ENCODE results near the gene IHH.

IHH gene

DNA sequence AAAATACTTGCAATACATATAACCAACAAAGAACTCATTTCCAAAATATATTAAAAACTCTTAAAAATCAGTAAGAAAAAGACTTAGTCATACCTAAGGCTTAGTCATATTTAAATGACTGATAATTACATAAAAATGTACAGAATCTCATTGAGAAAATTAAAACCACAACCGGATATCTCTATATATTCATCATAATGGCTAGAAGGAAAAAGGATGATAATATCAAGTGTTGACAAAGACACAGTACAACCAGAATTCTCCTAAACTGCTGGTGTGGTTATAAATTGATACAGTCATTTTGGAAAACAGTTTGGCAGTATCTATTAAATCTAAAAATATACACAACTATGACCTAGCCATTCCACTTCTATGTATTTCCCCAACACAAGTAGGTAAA lies 27.1 kb upstream of the IHH start:
- H3K27me3 ChIP-seq (ENCODE audit: control insufficient read depth, insufficient read depth, low read length): no peaks in the 10 kb centered on the region
- no peaks in the 10 kb centered on the region for H3K9me3 ChIP-seq (ENCODE audit: control insufficient read depth, insufficient read depth, low read length)
- no peak overlapping the region for H3K27ac ChIP-seq (ENCODE audit: low read depth, low read length)
- no peak overlapping the region for H3K4me3 ChIP-seq (ENCODE audit: low read depth, low read length)
- H3K4me1 ChIP-seq (ENCODE audit: control insufficient read depth, insufficient read depth, low read length): no peaks in the 10 kb centered on the region; the same call in none of the 2 replicates
- H3K36me3 ChIP-seq (ENCODE audit: control insufficient read depth, insufficient read depth, low read length): no peaks in the 10 kb centered on the region
- H3K9ac ChIP-seq (ENCODE audit: low read depth, low read length): no peak overlapping the region

DNA sequence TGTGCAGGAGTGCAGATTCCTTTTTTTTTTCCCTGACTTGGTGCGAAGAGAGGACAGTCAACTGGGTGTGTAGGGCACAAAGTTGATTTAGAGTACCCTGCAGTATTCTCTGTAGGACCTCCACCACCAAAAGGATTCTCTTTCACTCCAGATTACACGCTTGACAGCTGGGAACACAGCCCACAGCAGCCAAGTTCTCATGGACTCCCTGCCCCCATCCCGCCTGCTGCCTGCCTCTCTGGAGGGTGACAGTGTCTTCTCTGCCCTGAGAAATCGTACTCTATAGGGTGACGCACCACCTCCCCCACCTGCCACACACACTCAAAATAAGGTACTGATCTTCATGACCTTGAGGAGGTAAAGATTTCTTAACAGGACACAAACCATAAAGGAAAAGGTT lies 26.6 kb upstream of the IHH start:
- Histone ChIP-seq H3K27ac (ENCODE audit: low read depth, low read length) (no peak overlapping the region), H3K4me1 (ENCODE audit: control insufficient read depth, insufficient read depth, low read length) (no peaks in the 10 kb centered on the region; the same call in none of the 2 replicates)

DNA sequence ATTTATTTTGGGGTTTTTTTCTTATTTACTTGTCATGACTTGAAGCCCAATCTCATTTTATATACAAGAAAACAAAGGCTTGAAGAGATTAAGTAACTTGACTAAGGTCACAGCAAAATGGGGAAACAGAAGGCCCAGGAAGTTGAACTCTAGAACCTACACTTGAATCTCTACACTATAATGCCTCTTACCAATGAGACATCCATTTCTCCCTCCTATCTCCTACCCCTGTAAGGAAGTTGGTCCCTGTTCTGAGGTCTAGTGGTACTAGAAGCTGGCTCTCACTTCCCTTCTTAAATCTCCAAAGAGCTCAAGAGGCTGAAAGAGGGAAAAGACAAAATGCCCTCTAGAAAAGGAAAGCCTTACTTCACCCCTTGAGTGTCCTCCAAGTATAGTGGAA lies 25.5 kb upstream of the IHH start:
- no peak overlapping the region for H3K9ac ChIP-seq (ENCODE audit: low read depth, low read length)
- H3K27me3 ChIP-seq (ENCODE audit: control insufficient read depth, insufficient read depth, low read length): peaks cover 2% of the 10 kb centered on the region; the same call in 1 of the 2 replicates
- H3K27ac ChIP-seq (ENCODE audit: low read depth, low read length): no peak overlapping the region
- no peaks in the 10 kb centered on the region; the same call in none of the 2 replicates for H3K4me1 ChIP-seq (ENCODE audit: control insufficient read depth, insufficient read depth, low read length)
- no peak overlapping the region for H3K4me3 ChIP-seq (ENCODE audit: low read depth, low read length)
- H3K9me3 ChIP-seq (ENCODE audit: control insufficient read depth, insufficient read depth, low read length): no peaks in the 10 kb centered on the region
- no peaks in the 10 kb centered on the region for H3K36me3 ChIP-seq (ENCODE audit: control insufficient read depth, insufficient read depth, low read length)

More for the DNA sequence above, 26.6 kb upstream of the IHH start:
- H3K27me3 ChIP-seq (ENCODE audit: control insufficient read depth, insufficient read depth, low read length): no peaks in the 10 kb centered on the region
- H3K9ac ChIP-seq (ENCODE audit: low read depth, low read length): no peak overlapping the region
- no peak overlapping the region for H3K4me3 ChIP-seq (ENCODE audit: low read depth, low read length)
- H3K36me3 ChIP-seq (ENCODE audit: control insufficient read depth, insufficient read depth, low read length): no peaks in the 10 kb centered on the region
- no peaks in the 10 kb centered on the region for H3K9me3 ChIP-seq (ENCODE audit: control insufficient read depth, insufficient read depth, low read length)

DNA sequence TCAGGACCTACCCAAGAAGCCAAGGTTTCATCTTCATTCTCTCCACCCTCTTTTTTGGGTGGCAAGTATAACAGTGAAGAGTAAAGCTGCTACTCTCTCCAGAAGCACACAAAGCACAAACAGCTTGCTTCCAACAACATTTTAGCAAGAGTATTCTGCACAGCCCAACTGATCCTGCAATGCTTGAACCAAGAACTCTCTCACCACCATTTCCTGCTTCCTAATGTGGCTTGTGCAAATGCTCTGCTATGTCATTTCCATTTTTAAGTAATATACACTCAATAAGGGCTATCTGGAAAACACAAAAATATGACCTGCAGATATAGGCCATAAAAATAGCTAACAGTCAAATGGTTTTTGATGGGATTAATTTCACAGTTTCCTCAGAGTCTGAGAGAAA lies 24.1 kb upstream of the IHH start:
- no peak overlapping the region for H3K4me3 ChIP-seq (ENCODE audit: low read depth, low read length)
- H3K27ac ChIP-seq (ENCODE audit: low read depth, low read length): no peak overlapping the region
- no peaks in the 10 kb centered on the region for H3K9me3 ChIP-seq (ENCODE audit: control insufficient read depth, insufficient read depth, low read length)
- peaks cover 2% of the 10 kb centered on the region; the same call in 1 of the 2 replicates for H3K27me3 ChIP-seq (ENCODE audit: control insufficient read depth, insufficient read depth, low read length)
- no peaks in the 10 kb centered on the region; the same call in 1 of the 2 replicates for H3K4me1 ChIP-seq (ENCODE audit: control insufficient read depth, insufficient read depth, low read length)
- no peaks in the 10 kb centered on the region for H3K36me3 ChIP-seq (ENCODE audit: control insufficient read depth, insufficient read depth, low read length)
- H3K9ac ChIP-seq (ENCODE audit: low read depth, low read length): no peak overlapping the region

DNA sequence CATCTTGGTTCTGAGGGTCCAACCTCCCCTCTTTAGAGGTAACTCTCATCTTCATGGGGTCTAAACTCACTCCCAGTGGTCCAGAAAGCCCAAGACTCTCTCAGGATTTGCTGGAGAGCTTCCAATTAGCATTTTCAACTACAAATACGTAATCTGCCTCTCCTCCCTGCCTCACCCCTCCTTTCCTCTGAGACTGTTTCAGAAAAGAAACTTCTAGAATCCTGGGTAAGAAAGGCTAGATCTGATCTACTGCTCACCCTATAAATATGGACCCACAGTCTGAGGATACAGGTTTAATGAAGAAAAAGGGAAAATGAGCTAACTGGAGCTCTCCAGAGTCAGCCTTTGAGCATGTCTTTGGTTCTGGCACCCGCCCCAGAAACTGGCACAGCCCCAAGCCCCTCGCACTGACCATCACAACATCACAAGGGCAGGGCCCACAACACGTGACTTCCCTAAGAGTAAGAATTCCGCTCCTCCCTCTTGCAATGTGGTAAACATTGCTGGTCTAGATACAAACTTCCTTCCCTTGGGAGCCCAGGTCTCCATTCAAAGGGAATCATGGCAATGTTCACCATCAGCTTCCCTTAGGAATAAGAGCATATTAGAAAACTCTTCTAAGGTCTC lies 21.7 kb upstream of the IHH start:
- Histone ChIP-seq H3K27ac (ENCODE audit: low read depth, low read length) (no peak overlapping the region), H3K4me3 (ENCODE audit: low read depth, low read length) (no peak overlapping the region), H3K36me3 (ENCODE audit: control insufficient read depth, insufficient read depth, low read length) (peaks cover 3% of the 10 kb centered on the region), H3K4me1 (ENCODE audit: control insufficient read depth, insufficient read depth, low read length) (no peaks in the 10 kb centered on the region; the same call in 1 of the 2 replicates), H3K27me3 (ENCODE audit: control insufficient read depth, insufficient read depth, low read length) (peaks cover 2% of the 10 kb centered on the region; the same call in 1 of the 2 replicates), H3K9me3 (ENCODE audit: control insufficient read depth, insufficient read depth, low read length) (no peaks in the 10 kb centered on the region), H3K9ac (ENCODE audit: low read depth, low read length) (no peak overlapping the region)

DNA sequence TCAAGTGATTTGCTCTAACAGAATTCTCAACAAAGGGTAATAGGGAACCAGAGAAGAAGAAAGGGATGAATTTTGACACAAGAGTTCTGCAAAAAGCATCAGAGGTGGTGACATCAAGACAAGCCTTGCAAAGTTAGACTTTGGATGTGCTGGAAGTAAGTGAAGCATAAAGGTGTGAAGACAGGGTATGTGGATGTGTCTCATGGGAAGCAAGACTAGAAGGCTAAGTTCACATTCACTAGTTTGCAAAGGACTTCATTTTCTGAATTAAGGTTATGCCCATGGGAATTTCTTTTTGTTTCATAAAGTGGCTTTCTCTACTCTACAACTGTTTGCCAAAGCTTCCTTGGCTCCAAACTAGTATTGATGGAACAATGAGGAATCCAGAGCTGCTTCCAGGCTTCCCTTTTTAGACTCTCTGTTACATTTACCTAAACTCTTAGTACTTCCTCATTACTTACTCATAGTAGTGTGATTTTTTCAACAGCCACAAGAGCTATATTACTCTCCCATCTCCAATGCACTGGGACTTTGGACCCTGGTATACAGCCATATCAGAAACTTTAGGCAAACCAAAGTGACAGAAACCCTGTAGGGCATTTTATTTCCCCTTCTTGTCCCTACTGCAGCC lies 21.1 kb upstream of the IHH start:
- H3K36me3 ChIP-seq (ENCODE audit: control insufficient read depth, insufficient read depth, low read length): peaks cover 10% of the 10 kb centered on the region
- peaks cover 2% of the 10 kb centered on the region; the same call in 1 of the 2 replicates for H3K27me3 ChIP-seq (ENCODE audit: control insufficient read depth, insufficient read depth, low read length)
- no peaks in the 10 kb centered on the region for H3K9me3 ChIP-seq (ENCODE audit: control insufficient read depth, insufficient read depth, low read length)
- no peak overlapping the region for H3K4me3 ChIP-seq (ENCODE audit: low read depth, low read length)
- H3K27ac ChIP-seq (ENCODE audit: low read depth, low read length): no peak overlapping the region
- H3K4me1 ChIP-seq (ENCODE audit: control insufficient read depth, insufficient read depth, low read length): no peaks in the 10 kb centered on the region
- H3K9ac ChIP-seq (ENCODE audit: low read depth, low read length): no peak overlapping the region

DNA sequence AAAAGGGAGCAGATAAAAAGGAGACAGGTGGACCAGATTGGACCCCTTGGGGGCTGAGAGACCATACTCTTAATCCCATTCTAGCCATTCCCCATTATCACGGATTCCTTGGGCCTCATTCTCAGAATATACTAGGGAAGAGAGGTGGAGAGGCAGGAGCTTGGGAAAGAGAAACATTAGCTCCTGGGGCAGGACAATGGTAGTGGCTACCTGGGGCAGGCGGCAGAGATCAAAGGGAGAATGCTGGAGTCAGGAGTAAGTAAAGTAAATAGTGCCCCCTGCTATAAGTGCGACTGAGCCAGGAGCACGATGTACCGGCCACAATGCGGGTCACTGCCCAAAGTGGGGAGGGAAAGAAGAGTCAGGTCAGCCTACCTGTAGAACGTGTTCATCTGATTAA lies 20.4 kb upstream of the IHH start:
- no peaks in the 10 kb centered on the region for H3K9me3 ChIP-seq (ENCODE audit: control insufficient read depth, insufficient read depth, low read length)
- no peaks in the 10 kb centered on the region for H3K4me1 ChIP-seq (ENCODE audit: control insufficient read depth, insufficient read depth, low read length)

DNA sequence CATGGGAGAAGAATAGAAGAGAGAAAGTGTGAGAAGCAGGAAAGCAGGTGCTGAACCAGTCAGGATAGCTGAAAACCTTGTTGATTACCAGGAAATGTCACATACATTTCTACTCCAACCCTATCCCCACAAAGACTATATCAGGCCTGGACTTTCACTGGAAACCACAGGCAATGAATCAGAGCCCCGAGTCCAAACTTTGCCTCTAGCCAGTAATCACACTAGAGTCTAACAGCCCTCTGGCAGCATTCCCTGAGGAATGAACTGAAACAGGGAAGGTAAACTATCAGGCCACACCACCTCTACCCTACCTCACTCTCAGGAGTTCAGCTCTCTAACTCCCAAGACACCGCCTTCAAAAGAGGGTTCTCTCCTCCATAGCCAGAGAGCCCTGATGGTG lies 18.7 kb upstream of the IHH start:
- Histone ChIP-seq H3K36me3 (ENCODE audit: control insufficient read depth, insufficient read depth, low read length) (peaks cover 15% of the 10 kb centered on the region), H3K27me3 (ENCODE audit: control insufficient read depth, insufficient read depth, low read length) (peaks cover 2% of the 10 kb centered on the region; the same call in 1 of the 2 replicates), H3K9ac (ENCODE audit: low read depth, low read length) (no peak overlapping the region), H3K4me1 (ENCODE audit: control insufficient read depth, insufficient read depth, low read length) (no peaks in the 10 kb centered on the region), H3K9me3 (ENCODE audit: control insufficient read depth, insufficient read depth, low read length) (no peaks in the 10 kb centered on the region), H3K4me3 (ENCODE audit: low read depth, low read length) (no peak overlapping the region), H3K27ac (ENCODE audit: low read depth, low read length) (no peak overlapping the region)

More for the DNA sequence above, 20.4 kb upstream of the IHH start:
- Histone ChIP-seq H3K27ac (ENCODE audit: low read depth, low read length) (no peak overlapping the region), H3K36me3 (ENCODE audit: control insufficient read depth, insufficient read depth, low read length) (peaks cover 11% of the 10 kb centered on the region), H3K27me3 (ENCODE audit: control insufficient read depth, insufficient read depth, low read length) (peaks cover 2% of the 10 kb centered on the region; the same call in 1 of the 2 replicates), H3K4me3 (ENCODE audit: low read depth, low read length) (no peak overlapping the region), H3K9ac (ENCODE audit: low read depth, low read length) (no peak overlapping the region)

DNA sequence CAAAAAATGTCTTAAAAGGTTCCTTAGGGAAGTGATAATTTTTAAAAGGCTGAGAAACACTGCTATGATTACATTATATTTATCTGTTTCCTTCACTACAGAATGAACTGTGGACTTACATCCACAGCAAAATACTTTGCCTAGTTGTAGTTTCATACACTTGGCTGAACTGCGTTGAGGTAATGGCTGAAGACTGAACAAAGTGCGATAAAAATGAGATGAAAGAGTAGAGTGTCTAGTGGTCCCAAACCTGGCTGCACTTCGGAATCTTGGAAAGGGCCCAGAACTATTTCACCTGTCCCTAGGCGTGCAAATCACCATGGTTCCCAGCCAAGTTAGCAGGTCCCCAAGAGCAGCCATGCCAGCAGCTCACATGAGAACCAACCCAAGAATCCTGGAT lies 18.2 kb upstream of the IHH start:
- Histone ChIP-seq H3K4me1 (ENCODE audit: control insufficient read depth, insufficient read depth, low read length) (no peaks in the 10 kb centered on the region; the same call in 1 of the 2 replicates), H3K27me3 (ENCODE audit: control insufficient read depth, insufficient read depth, low read length) (peaks cover 2% of the 10 kb centered on the region; the same call in 1 of the 2 replicates), H3K36me3 (ENCODE audit: control insufficient read depth, insufficient read depth, low read length) (peaks cover 15% of the 10 kb centered on the region), H3K27ac (ENCODE audit: low read depth, low read length) (no peak overlapping the region), H3K4me3 (ENCODE audit: low read depth, low read length) (no peak overlapping the region), H3K9ac (ENCODE audit: low read depth, low read length) (no peak overlapping the region), H3K9me3 (ENCODE audit: control insufficient read depth, insufficient read depth, low read length) (no peaks in the 10 kb centered on the region)

DNA sequence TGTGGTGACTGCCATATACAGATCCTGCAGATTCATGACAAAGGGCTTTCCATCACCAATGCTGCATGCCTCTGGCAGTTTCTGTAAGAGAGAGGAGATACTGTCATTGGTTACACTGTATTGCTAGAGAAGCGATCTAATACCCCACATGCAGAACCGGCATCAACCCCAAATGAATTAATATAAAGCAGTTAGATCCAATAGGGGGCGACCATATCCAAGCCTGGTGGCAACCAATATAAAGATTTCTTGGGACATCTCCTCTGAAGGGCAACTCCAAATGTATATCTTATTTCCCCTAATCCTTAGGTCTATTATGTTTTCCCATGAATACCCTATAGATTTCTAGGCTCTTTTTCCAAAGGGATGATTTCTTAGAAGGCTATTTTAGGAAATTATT lies 17.4 kb upstream of the IHH start:
- no peak overlapping the region for H3K27ac ChIP-seq (ENCODE audit: low read depth, low read length)
- peaks cover 2% of the 10 kb centered on the region; the same call in 1 of the 2 replicates for H3K27me3 ChIP-seq (ENCODE audit: control insufficient read depth, insufficient read depth, low read length)
- H3K9ac ChIP-seq (ENCODE audit: low read depth, low read length): no peak overlapping the region
- peaks cover 15% of the 10 kb centered on the region for H3K36me3 ChIP-seq (ENCODE audit: control insufficient read depth, insufficient read depth, low read length)
- no peaks in the 10 kb centered on the region; the same call in 1 of the 2 replicates for H3K4me1 ChIP-seq (ENCODE audit: control insufficient read depth, insufficient read depth, low read length)
- H3K4me3 ChIP-seq (ENCODE audit: low read depth, low read length): no peak overlapping the region
- H3K9me3 ChIP-seq (ENCODE audit: control insufficient read depth, insufficient read depth, low read length): no peaks in the 10 kb centered on the region

DNA sequence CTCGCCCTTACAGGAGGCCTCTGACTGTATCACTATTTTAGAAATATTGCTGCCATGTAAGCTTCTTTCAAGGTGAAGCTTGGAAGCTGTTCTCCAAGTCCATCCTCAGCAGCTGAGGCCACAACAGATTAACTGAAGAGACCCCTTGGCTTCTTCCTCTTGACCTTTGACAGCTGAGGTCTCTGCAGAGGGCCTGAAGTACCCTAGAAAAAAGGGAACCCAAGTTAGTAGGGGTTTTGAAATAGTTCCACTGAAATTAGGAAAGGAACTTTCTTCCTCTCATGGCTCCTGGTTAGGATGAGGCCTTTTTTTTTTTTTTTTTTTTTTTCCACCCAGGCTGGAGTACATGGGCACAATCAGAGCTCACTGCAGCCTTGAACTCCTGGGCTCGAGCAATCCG lies 15.5 kb upstream of the IHH start:
- no peaks in the 10 kb centered on the region for H3K9me3 ChIP-seq (ENCODE audit: control insufficient read depth, insufficient read depth, low read length)
- peaks cover under 1% of the 10 kb centered on the region; the same call in 1 of the 2 replicates for H3K27me3 ChIP-seq (ENCODE audit: control insufficient read depth, insufficient read depth, low read length)
- peaks cover 15% of the 10 kb centered on the region for H3K36me3 ChIP-seq (ENCODE audit: control insufficient read depth, insufficient read depth, low read length)
- no peak overlapping the region for H3K9ac ChIP-seq (ENCODE audit: low read depth, low read length)
- no peak overlapping the region for H3K4me3 ChIP-seq (ENCODE audit: low read depth, low read length)
- no peaks in the 10 kb centered on the region; the same call in 1 of the 2 replicates for H3K4me1 ChIP-seq (ENCODE audit: control insufficient read depth, insufficient read depth, low read length)
- H3K27ac ChIP-seq (ENCODE audit: low read depth, low read length): no peak overlapping the region
